Vagina (tissue), 2 donors: Measurements from ENCODE around the gene CHD8. TPM values are rescaled to one million over a fixed set of nuclear protein-coding genes. Genes with fewer than 3 reads are reported as not detected.

ENCODE experiments used
- DNase-seq, 2 donors: peaks; one replicate each; pipeline ENCODE4 v3.0.0-alpha.2; 2017; ENCODE audit errors: extremely low spot score in 2 of 2
- H3K27ac ChIP-seq: fragments of 200-600 bp; sonication (generic); one replicate; pipeline ENCODE4 v1.5.1; 2019
- H3K27me3 ChIP-seq: fragments of 200-600 bp; sonication (generic); one replicate; pipeline ENCODE4 v1.5.1; 2019
- H3K36me3 ChIP-seq, 2 donors: fragments of 200-600 bp; sonication (generic); one replicate each; pipeline ENCODE4 v1.5.1; 2017 to 2019
- H3K4me1 ChIP-seq: fragments of 200-600 bp; sonication (generic); one replicate; pipeline ENCODE4 v1.5.1; 2019
- H3K4me3 ChIP-seq, 2 donors: fragments of 200-600 bp; sonication (generic); 1 replicate in 1 of 2; 2 replicates in 1 of 2; pipeline ENCODE4 v1.5.1; 2016 to 2019
- H3K9me3 ChIP-seq: fragments of 200-600 bp; sonication (generic); one replicate; pipeline ENCODE4 v1.5.1; 2019
- CTCF ChIP-seq, 3 experiments: fragments of 450-650 bp in 2 of 3; fragments of 200-600 bp in 1 of 3; sonication (generic) in 1 of 3; IDR thresholded peaks; one replicate each; pipeline ENCODE4 v1.5.1; 2017 to 2019; ENCODE audit warnings: antibody characterized with exemption in 3 of 3, mild to moderate bottlenecking in 2 of 3, moderate library complexity in 2 of 3
- POLR2A ChIP-seq, 2 donors: fragments of 450-650 bp; IDR thresholded peaks; one replicate each; pipeline ENCODE4 v1.6.1; 2017; ENCODE audit warnings: antibody characterized with exemption in 2 of 2, mild to moderate bottlenecking in 2 of 2, moderate library complexity in 2 of 2
- POLR2AphosphoS5 ChIP-seq, 2 donors: sonication (generic); formaldehyde crosslinking; IDR thresholded peaks; one replicate each; pipeline ENCODE4 v1.9.0; 2017; ENCODE audit warnings: antibody characterized with exemption in 2 of 2, mild to moderate bottlenecking in 2 of 2, low read depth in 1 of 2; ENCODE audit not compliant: insufficient read depth in 1 of 2
- intact Hi-C: fragments of 100-400 bp; cut with DNase I; formaldehyde crosslinking; loops from one replicate; pipeline ENCODE4 v1.15.1; 2023
- total RNA-seq: library from RNA; depleted of rRNA; stranded (reverse); fragments of >200 nt; gene quantifications from one replicate; pipeline ENCODE4 v1.2.3, GENCODE V29; 2016

CHD8 gene
- 61.1 TPM for total RNA-seq

- DNase-seq, result peak; percentile 99 to 100
- TF ChIP-seq POLR2AphosphoS5 (IDR thresholded peaks at IDR 0.05; ENCODE audit: insufficient read depth in 1 of 2, low read depth in 1 of 2) (peak; percentile 91 to 99), POLR2A (IDR thresholded peaks at IDR 0.05) (peak in 1 of 2 donors; percentile 35), CTCF (IDR thresholded peaks at IDR 0.05) (peak in 2 of 3 experiments; percentile 14 to 34)
- H3K27ac ChIP-seq, result peak within 1 kb of the TSS; percentile 84
- H3K4me1 ChIP-seq, result peaks cover 35% of the 10 kb centered on the region
- intact Hi-C loops, result no loop called here
- no peaks in the 10 kb centered on the region for H3K27me3 ChIP-seq
- peak within 1 kb of the TSS; percentile 93 to 94 for H3K4me3 ChIP-seq
- H3K9me3 ChIP-seq, result no peaks in the 10 kb centered on the region
- peaks cover 0 to 13% of the 10 kb centered on the region in 2 donors for H3K36me3 ChIP-seq
Observed at GRCh38 chr14:21455912-21456667, at the start of gene CHD8. TSS of gene CHD8 (minus strand) at chr14:21456123. CDS start at chr14:21431643, 24,480 bp downstream.

GRCh38 chr14:21505012-21505553 is 49.2 kb upstream of the CHD8 start:
- H3K4me1 ChIP-seq, result peaks cover 23% of the 10 kb centered on the region
- no peak overlapping the region for H3K27ac ChIP-seq
- no peaks in the 10 kb centered on the region for H3K9me3 ChIP-seq
- intact Hi-C loops, result loop anchor here (10.0 kb wide), 1 partner anchor 50 kb away; no protein-coding TSS in a partner anchor
- no peaks in the 10 kb centered on the region for H3K27me3 ChIP-seq
- no peak for DNase-seq
- no peak for TF ChIP-seq CTCF (IDR thresholded peaks at IDR 0.05)
- no peak for TF ChIP-seq POLR2AphosphoS5 (IDR thresholded peaks at IDR 0.05; ENCODE audit: insufficient read depth in 1 of 2, low read depth in 1 of 2)
- no peak for TF ChIP-seq POLR2A (IDR thresholded peaks at IDR 0.05)
- peaks cover 0 to 21% of the 10 kb centered on the region in 2 donors for H3K36me3 ChIP-seq
- H3K4me3 ChIP-seq, result no peak overlapping the region

GRCh38 chr14:21503376-21503775 is 47.5 kb upstream of the CHD8 start:
- intact Hi-C loops, result loop anchor here (10.0 kb wide), 1 partner anchor 51 kb away; no protein-coding TSS in a partner anchor
- Histone ChIP-seq H3K27ac (no peak overlapping the region), H3K9me3 (no peaks in the 10 kb centered on the region), H3K27me3 (no peaks in the 10 kb centered on the region), H3K36me3 (peaks cover 0 to 38% of the 10 kb centered on the region in 2 donors), H3K4me3 (no peak overlapping the region), H3K4me1 (peaks cover 9% of the 10 kb centered on the region)
- no peak for DNase-seq
- TF ChIP-seq POLR2A (IDR thresholded peaks at IDR 0.05), result no peak
- no peak for TF ChIP-seq POLR2AphosphoS5 (IDR thresholded peaks at IDR 0.05; ENCODE audit: insufficient read depth in 1 of 2, low read depth in 1 of 2)

GRCh38 chr14:21501568-21501967 is 45.6 kb upstream of the CHD8 start:
- H3K4me3 ChIP-seq, result no peak overlapping the region
- intact Hi-C loops, result loop anchor here (10.0 kb wide), 1 partner anchor 53 kb away; no protein-coding TSS in a partner anchor
- peaks cover 0 to 53% of the 10 kb centered on the region in 2 donors for H3K36me3 ChIP-seq
- no peaks in the 10 kb centered on the region for H3K27me3 ChIP-seq
- peaks cover 9% of the 10 kb centered on the region for H3K4me1 ChIP-seq
- no peak for DNase-seq
- no peaks in the 10 kb centered on the region for H3K9me3 ChIP-seq
- TF ChIP-seq CTCF (IDR thresholded peaks at IDR 0.05) (no peak), POLR2AphosphoS5 (IDR thresholded peaks at IDR 0.05; ENCODE audit: insufficient read depth in 1 of 2, low read depth in 1 of 2) (no peak), POLR2A (IDR thresholded peaks at IDR 0.05) (no peak)
- H3K27ac ChIP-seq, result no peak overlapping the region

- Histone ChIP-seq H3K4me1 (no peaks in the 10 kb centered on the region), H3K36me3 (peaks cover 0 to 69% of the 10 kb centered on the region in 2 donors), H3K9me3 (no peaks in the 10 kb centered on the region), H3K4me3 (no peak overlapping the region), H3K27ac (no peak overlapping the region), H3K27me3 (no peaks in the 10 kb centered on the region)
- no peak for DNase-seq
- intact Hi-C loops, result no loop called here
- no peak for TF ChIP-seq POLR2AphosphoS5 (IDR thresholded peaks at IDR 0.05; ENCODE audit: insufficient read depth in 1 of 2, low read depth in 1 of 2)
- peak in 2 of 3 experiments; percentile 24 to 46 for TF ChIP-seq CTCF (IDR thresholded peaks at IDR 0.05)
- no peak for TF ChIP-seq POLR2A (IDR thresholded peaks at IDR 0.05)
Observed at GRCh38 chr14:21498540-21499526, 42.9 kb upstream of the CHD8 start.
